ENCODE data around the gene SUGCT.

Gene SUGCT

DNA sequence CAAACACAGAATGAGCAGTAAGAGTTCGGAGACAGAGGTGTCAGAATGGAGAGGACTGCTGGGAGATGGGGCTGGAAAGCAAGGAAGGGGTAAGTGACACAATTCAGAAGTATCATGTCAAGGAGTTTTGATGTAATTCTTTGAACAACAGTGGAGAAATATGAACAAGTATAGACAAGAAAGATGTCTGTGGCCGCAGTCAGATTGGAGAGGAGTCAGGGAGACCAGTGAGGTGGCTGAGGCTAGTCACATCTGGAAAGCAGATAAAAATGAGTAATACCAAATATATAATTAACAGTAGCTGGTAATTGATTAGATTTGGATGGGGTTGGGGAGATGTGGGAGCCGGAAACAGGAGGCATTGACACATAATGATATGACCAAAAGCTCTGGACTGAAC, 540.9 kb downstream of the SUGCT start:
- DNase-seq (ENCODE audit: low read depth in 2 of 2): no peak

DNA sequence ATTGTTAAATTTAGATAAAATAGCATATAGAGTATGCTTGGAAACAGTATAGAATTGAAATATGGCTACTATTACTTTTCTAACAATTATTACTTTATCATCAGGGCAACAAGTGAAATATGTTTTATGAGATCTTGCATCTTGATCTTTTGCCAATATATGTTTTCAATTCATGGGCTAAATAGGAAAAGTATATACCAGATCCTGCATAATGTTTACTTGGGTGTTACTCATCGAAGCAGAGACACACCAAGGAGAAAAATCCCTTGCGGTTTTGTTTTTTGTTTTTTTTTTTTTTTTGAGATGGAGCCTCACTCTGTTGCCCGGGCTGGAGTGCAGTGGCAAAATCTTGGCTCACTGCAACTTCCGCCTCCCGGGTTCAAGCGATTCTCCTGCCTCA, 541.4 kb downstream of the SUGCT start:
- DNase-seq (ENCODE audit: low read depth in 2 of 2): no peak

DNA sequence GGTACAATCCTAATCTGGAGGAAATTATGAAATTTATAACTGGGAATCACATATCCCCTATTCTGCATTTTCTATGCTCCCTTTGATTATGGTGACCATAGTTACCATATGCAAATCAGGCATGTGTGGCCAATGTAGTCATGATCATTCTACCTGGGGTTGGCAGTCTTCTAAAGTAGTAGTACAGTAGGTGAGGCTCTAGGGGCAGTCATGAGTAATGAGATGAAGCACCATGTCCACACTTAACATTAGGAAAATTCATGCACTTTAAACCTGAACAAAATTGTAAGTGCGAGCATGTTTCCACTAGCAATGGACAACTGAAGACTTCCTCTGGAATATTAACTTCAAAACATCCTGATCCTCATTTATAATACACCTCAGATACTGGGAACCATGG, 545.9 kb downstream of the SUGCT start:
- no peak for DNase-seq (ENCODE audit: low read depth in 2 of 2)

GRCh38 chr7:40682696-40683095, 547.9 kb downstream of the SUGCT start:
- no peak for DNase-seq (ENCODE audit: low read depth in 2 of 2)

GRCh38 chr7:40694026-40694809, 559.4 kb downstream of the SUGCT start:
- no peak for DNase-seq (ENCODE audit: low read depth in 2 of 2)

- DNase-seq (ENCODE audit: low read depth in 2 of 2): no peak
Observed at GRCh38 chr7:40694991-40695390, 560.2 kb downstream of the SUGCT start.

DNA sequence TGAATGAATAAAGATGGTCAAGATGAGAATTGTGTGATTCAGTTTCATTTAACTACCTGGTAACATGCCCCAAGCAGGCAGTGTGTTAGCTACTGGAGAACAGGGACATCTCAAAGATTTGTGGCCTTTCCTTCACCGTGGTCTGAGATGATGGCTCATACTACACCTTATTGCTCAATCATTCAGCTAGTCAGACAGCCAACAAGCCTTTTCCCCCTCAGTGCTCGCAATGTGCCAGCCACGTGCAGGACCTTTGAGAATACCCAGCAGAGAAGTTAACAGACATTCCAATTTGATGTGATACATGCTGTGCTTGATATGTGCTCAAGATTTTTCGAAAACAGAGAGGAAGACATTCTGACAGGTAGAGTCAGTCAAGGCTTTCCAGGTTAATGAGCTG, 562.8 kb downstream of the SUGCT start:
- no peak for DNase-seq (ENCODE audit: low read depth in 2 of 2)

DNA sequence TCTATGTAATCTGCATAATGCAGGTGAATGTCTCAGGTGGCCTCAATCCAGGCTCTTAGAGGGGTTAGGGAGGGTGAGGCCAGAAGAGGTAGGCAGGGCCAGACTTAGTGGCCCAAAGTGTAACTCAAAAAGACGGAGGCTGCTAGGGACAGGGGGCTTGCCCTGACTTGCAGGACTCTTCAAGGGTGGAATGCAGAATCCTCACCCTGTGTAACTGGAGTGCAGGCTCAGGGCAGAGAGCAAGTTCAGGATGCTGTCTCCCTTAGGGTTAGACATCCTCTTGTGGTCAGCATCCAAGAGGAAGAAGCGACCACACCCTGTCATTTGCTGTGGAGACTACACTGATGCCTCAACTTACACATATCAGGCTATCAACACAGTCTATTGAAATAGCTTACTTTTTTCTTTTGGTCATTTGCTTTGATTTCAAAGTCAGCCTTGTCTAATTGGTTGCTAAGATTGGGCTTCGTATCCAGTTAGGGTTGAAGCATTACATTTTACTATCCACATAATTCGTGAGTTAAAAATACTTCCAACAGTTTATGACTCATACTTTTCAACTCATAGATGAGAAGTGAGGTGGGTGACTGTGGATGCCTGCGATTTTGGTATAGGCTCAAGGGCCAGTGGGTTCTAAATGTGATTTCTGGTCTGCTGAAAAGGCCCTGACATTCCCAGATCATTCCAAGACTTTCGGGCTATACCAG, 563.6 kb downstream of the SUGCT start:
- no peak for DNase-seq (ENCODE audit: low read depth in 2 of 2)

DNA sequence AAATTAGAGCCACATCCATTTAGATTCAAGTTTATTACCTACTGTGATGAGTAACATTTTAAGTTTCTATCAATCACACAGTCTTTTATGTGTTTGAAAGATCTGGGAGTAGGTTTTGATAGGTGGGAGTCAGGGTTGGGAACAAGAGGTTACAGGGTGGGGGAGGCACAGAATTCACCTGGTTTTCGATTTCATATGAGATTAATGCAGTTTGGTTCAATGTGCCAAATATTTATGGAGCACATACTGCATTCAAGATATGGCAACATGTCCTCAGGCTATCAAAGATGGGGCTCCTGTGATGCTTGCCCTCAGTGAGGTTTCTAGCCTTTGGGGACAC, 564.1 kb downstream of the SUGCT start:
- DNase-seq (ENCODE audit: low read depth in 2 of 2): no peak

- no peak for DNase-seq (ENCODE audit: low read depth in 2 of 2)
Observed at GRCh38 chr7:40700653-40701421, 566.0 kb downstream of the SUGCT start.

GRCh38 chr7:40701836-40702551, 567.2 kb downstream of the SUGCT start:
- DNase-seq (ENCODE audit: low read depth in 2 of 2): no peak

DNA sequence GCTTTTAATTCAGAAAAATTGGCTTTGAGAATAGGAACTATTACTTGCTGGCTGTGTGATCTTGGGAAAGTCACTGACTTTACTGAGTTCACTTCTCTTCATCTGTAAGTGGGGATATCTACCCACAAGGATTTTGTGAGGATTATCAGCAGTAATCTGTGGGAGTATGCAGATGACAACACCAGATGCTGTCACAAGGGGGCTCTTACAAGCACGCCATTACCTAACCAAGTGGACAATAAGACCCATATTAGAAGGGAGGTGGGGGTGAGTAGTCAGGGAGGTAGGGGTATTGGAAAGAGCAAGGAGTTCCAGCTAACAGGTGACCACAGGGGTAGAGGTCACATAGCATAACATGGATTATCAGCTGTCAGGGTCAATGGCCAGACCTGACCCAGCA, 569.4 kb downstream of the SUGCT start:
- no peak for DNase-seq (ENCODE audit: low read depth in 2 of 2)

DNA sequence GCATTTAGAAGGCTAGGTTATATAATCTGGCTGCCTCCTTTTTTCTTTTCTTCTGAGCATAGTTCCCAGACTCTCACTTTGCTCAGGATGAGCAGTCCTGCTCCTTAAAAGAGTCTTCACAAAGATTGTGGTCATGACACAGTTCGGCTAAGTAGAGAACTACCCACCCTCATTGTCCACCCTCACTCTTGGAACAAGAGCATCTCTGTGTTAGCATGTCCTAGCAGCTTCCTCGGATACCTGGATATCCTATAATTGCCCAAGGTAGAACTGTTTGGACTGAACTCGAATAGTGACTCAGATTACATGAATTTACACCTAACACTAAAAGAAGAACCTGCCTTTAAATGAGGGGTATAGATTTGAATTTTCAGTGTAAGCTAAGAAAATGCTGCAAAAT, 572.0 kb downstream of the SUGCT start:
- no peak for DNase-seq (ENCODE audit: low read depth in 2 of 2)

GRCh38 chr7:40709062-40709964, 574.5 kb downstream of the SUGCT start:
- no peak for DNase-seq (ENCODE audit: low read depth in 2 of 2)

- no peak for DNase-seq (ENCODE audit: low read depth in 2 of 2)
Observed at GRCh38 chr7:40711706-40712105, 576.9 kb downstream of the SUGCT start.

DNA sequence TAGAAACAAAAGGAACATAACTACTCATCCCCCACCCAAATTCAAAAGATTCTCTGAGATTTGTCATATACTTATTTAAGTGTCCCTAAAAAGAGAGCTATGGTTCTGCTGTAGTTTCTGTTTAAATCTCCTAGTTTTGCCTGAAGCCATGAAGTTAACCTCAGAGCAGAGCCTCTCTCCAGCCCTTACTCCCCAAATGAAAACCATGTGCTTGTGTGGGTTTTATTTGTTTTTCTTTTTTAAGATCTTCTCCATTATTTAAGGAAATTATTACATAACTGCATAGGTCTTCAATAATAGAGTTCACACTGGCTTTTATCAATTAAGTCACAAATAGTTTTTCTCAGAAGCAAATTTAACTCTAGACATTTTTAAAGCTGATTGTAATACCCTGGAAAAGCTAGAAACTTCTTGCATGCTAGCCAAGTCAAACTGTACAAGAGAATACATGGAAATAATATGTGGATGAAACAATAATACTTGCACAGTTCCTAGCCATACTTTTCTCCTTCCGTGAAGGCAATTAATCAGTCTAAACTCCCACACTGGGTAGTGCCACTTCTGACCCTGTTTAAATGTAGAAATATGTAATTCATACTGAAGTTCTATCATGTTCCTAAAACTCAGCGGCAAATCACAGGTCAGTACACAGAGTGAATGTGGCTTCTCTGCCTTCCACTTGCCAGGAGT, 579.7 kb downstream of the SUGCT start:
- no peak for DNase-seq (ENCODE audit: low read depth in 2 of 2)

DNA sequence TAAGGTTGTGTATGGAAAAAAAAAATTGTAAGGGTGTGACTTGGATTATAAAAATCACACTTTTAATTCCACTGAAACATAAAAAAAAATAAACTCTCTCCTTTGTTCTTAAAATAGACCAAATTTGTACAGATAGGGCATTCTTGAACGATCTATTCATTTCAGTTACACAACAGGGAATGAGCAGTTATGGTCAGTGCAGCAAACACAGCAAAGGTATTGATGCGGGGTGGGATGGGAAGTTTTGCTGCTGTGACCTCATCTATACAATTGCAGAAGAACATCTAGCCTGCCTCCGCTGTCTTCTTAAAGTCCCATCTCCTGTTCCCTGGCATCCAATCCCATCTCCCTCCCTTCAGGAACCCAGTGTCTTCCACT, 580.2 kb downstream of the SUGCT start:
- no peak for DNase-seq (ENCODE audit: low read depth in 2 of 2)

- no peak for DNase-seq (ENCODE audit: low read depth in 2 of 2)
Observed at GRCh38 chr7:40716052-40716451, 581.2 kb downstream of the SUGCT start.

GRCh38 chr7:40717242-40717641, 582.4 kb downstream of the SUGCT start:
- DNase-seq (ENCODE audit: low read depth in 2 of 2): no peak

DNA sequence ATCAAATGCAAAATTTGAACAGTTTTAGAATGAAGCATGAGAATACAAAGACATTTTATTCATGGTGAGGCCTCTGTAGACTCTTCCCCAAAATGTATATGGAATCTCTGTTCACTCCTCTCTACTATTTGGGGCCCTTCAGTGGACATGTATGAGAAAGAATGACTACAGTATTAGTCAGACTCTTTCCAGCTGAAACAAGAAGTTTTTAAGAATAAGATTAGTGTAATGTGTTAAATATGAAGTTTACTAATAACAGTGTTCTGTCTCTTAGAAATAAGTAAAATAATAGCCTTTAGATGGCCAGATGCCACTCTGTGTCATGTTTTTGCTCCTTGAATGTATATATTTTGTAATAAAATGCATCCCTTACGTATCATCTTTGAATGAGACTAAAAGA, 585.6 kb downstream of the SUGCT start:
- no peak for DNase-seq (ENCODE audit: low read depth in 2 of 2)
